Hematopoietic multipotent progenitor cell treated with erythropoietin and hydrocortisone succinate and interleukin-3 and kit ligand, for 17 days (in vitro differentiated cells): ENCODE data around the gene TAF11L14.
"Not testable (repeated sequence)": the region's sequence is repeated elsewhere in the genome, so short reads cannot be mapped to it uniquely, and the experiment has no call there.

Experiments used
- DNase-seq: peaks from one replicate; pipeline ENCODE4 v3.0.0-alpha.2; 2015; ENCODE audit warnings: low spot score

The TAF11L14 gene

GRCh38 chr5:17634160-17634559 is at the start of gene TAF11L14:
TAF11L14 (plus strand) TSS chr5:17634460.
- DNase-seq = no peak

- not testable (repeated sequence) for DNase-seq
Observed at GRCh38 chr5:17585658-17586057, 48.6 kb upstream of the TAF11L14 start, which contains the start of gene TAF11L7. TAF11L7 (minus strand) TSS chr5:17585758.

GRCh38 chr5:17590860-17591259 is 43.4 kb upstream of the TAF11L14 start, which contains the start of gene TAF11L8:
TAF11L8 (minus strand) TSS chr5:17590960.
- DNase-seq = not testable (repeated sequence)

GRCh38 chr5:17594255-17594654 is 40.0 kb upstream of the TAF11L14 start, which contains the start of gene TAF11L9:
TAF11L9 (minus strand) TSS chr5:17594394.
- DNase-seq = not testable (repeated sequence)

GRCh38 chr5:17597728-17598127 is 36.5 kb upstream of the TAF11L14 start, which contains the start of gene TAF11L10:
TAF11L10 (minus strand) TSS chr5:17597828.
- DNase-seq = not testable (repeated sequence)

- not testable (repeated sequence) for DNase-seq
Observed at GRCh38 chr5:17603880-17604279, 30.4 kb upstream of the TAF11L14 start, which contains the start of gene TAF11L11. TAF11L11 (plus strand) TSS chr5:17604183.

GRCh38 chr5:17604951-17605350 is 29.3 kb upstream of the TAF11L14 start:
- DNase-seq = no peak

GRCh38 chr5:17607461-17607860 is 26.8 kb upstream of the TAF11L14 start:
- not testable (repeated sequence) for DNase-seq

- DNase-seq = not testable (repeated sequence)
Observed at GRCh38 chr5:17610092-17610491, 24.2 kb upstream of the TAF11L14 start, which contains the start of gene TAF11L12. TAF11L12 (plus strand) TSS chr5:17610392.

GRCh38 chr5:17614872-17615605 is 19.2 kb upstream of the TAF11L14 start:
- DNase-seq = no peak

GRCh38 chr5:17619354-17619753 is 14.9 kb upstream of the TAF11L14 start:
- DNase-seq = no peak

GRCh38 chr5:17620627-17621026 is 13.6 kb upstream of the TAF11L14 start:
- DNase-seq = no peak

GRCh38 chr5:17625686-17626085 is 8.6 kb upstream of the TAF11L14 start:
- DNase-seq = no peak

GRCh38 chr5:17631788-17632187 is 2.5 kb upstream of the TAF11L14 start, which contains the start of gene TAF11L13:
TAF11L13 (plus strand) TSS chr5:17632088.
- DNase-seq = not testable (repeated sequence)

- DNase-seq = not testable (repeated sequence)
Observed at GRCh38 chr5:17649232-17649631, 15.0 kb downstream of the TAF11L14 start.

GRCh38 chr5:17655201-17655759 is 21.0 kb downstream of the TAF11L14 start:
- not testable (repeated sequence) for DNase-seq

- DNase-seq = no peak
Observed at GRCh38 chr5:17655921-17656320, 21.7 kb downstream of the TAF11L14 start.

- no peak for DNase-seq
Observed at GRCh38 chr5:17663182-17663581, 28.9 kb downstream of the TAF11L14 start.

GRCh38 chr5:17665836-17666235 is 31.6 kb downstream of the TAF11L14 start:
- no peak for DNase-seq

GRCh38 chr5:17666726-17667235 is 32.5 kb downstream of the TAF11L14 start:
- no peak for DNase-seq

- DNase-seq = no peak
Observed at GRCh38 chr5:17670353-17670752, 36.1 kb downstream of the TAF11L14 start.

GRCh38 chr5:17678751-17679324 is 44.6 kb downstream of the TAF11L14 start:
- DNase-seq = no peak
